Thyroid gland (tissue), 4 donors: ENCODE data around the gene MAD1L1. TPM values are rescaled to one million over a fixed set of nuclear protein-coding genes. Genes with fewer than 3 reads are reported as not detected.

Source experiments
- DNase-seq, 2 donors: peaks; one replicate each; pipeline ENCODE4 v3.0.0-alpha.2; 2019
- H3K27ac ChIP-seq, 3 donors: fragments of 200-600 bp; sonication (generic); 1 replicate in 2 of 3; 2 replicates in 1 of 3; pipeline ENCODE4 v1.5.1; 2016 to 2019; ENCODE audit warnings: mild to moderate bottlenecking in 1 of 3, moderate library complexity in 1 of 3
- H3K27me3 ChIP-seq: fragments of 200-600 bp; sonication (generic); one replicate; pipeline ENCODE4 v1.5.1; 2019
- H3K36me3 ChIP-seq, 2 donors: fragments of 200-600 bp; sonication (generic); one replicate each; pipeline ENCODE4 v1.5.1; 2016 to 2019
- H3K4me1 ChIP-seq, 2 donors: fragments of 200-600 bp; sonication (generic); one replicate each; pipeline ENCODE4 v1.5.1; 2017 to 2019
- H3K4me3 ChIP-seq, 3 donors: fragments of 200-600 bp; sonication (generic); replicated peaks in 1 of 3; 1 replicate in 2 of 3; 2 replicates in 1 of 3; pipeline ENCODE4 v1.5.1; 2016; ENCODE audit warnings: mild to moderate bottlenecking in 1 of 3
- H3K9me3 ChIP-seq: fragments of 200-600 bp; sonication (generic); one replicate; pipeline ENCODE4 v1.5.1; 2017
- CTCF ChIP-seq, 6 experiments: fragments of 200-600 bp in 3 of 6; fragments of 450-650 bp in 3 of 6; sonication (generic) in 3 of 6; IDR thresholded peaks; one replicate each; pipeline ENCODE4 v1.5.1; 2016 to 2019; ENCODE audit warnings: antibody characterized with exemption in 6 of 6, mild to moderate bottlenecking in 2 of 6, inconsistent platforms in 1 of 6, moderate library complexity in 1 of 6
- POLR2A ChIP-seq, 2 donors: fragments of 450-650 bp; IDR thresholded peaks; one replicate each; pipeline ENCODE4 v1.6.1; 2017; ENCODE audit warnings: antibody characterized with exemption in 2 of 2, mild to moderate bottlenecking in 2 of 2, moderate library complexity in 1 of 2
- WGBS, 2 donors: methylation state at CpG; one replicate each; pipeline ENCODE4 v1.1.5; 2017; 5-methylcytosine and 5-hydroxymethylcytosine counted together
- intact Hi-C: fragments of 100-400 bp; cut with DNase I; formaldehyde crosslinking; loops from one replicate; pipeline ENCODE4 v1.15.1; 2023
- total RNA-seq, 4 donors: library from RNA; depleted of rRNA; stranded (reverse); fragments of >200 nt; gene quantifications; one replicate each; pipeline ENCODE4 v1.2.3, GENCODE V29; 2016

Gene MAD1L1
- total RNA-seq, 4 donors from 2014 or later = 27.4 to 38.6 (median 33.9) TPM

DNA sequence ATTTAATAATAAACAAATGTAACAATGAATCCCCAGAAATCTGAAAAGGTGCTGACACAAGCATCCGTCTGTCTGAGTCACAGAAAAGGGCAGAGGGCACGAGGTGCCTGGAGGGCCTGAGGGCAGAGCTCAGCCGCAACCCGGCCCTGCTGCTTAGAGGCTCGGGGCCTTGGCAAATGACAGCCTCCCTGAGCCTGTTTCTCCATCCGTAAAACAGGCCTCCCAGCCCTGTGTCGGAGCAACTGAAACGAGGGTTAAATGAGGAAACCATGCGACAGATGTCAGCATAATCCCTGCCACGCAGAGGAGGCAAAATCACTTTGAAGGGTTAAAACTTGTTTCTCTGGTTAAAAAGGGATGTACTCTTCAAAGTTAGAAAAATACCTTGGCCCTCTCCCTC, 34.2 kb upstream of the MAD1L1 start:
- TF ChIP-seq CTCF (IDR thresholded peaks at IDR 0.05) (no peak), POLR2A (IDR thresholded peaks at IDR 0.05) (no peak)
- no peaks in the 10 kb centered on the region for H3K27me3 ChIP-seq
- intact Hi-C loops = no loop called here
- 71 to 73% methylated on average over 10 of the region's 10 CpGs for whole genome bisulfite sequencing, 2 donors
- no peak overlapping the region for H3K4me3 ChIP-seq
- peaks cover 2 to 5% of the 10 kb centered on the region in 2 donors for H3K36me3 ChIP-seq
- no peak overlapping the region for H3K27ac ChIP-seq
- no peaks in the 10 kb centered on the region for H3K9me3 ChIP-seq
- no peaks in the 10 kb centered on the region for H3K4me1 ChIP-seq
- no peak for DNase-seq

DNA sequence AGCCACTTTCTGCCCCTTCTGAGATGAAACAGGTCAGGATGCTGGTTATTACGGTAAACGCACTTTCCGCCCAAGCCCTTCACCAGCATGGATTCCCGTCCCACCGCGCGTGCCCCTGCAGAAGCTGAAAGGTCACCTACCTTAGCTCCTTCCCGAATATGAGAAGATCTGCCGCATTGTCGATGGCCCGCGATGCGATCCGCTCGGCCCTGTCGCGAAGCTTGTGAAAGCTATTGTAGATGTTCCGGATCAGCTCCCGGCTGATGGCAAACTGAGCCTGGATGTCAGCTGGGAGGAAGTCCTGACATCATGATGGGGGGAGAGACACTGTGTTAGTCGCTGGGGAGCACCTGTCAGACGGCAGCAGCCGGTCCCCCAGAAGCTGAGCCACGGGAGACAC, 31.4 kb upstream of the MAD1L1 start:
- peaks cover 3 to 4% of the 10 kb centered on the region in 2 donors for H3K4me1 ChIP-seq
- intact Hi-C loops = no loop called here
- H3K4me3 ChIP-seq = no peak overlapping the region
- 92 to 97% methylated on average over 23 of the region's 23 CpGs for WGBS, 2 donors
- no peaks in the 10 kb centered on the region for H3K9me3 ChIP-seq
- H3K27ac ChIP-seq = no peak overlapping the region
- TF ChIP-seq POLR2A (IDR thresholded peaks at IDR 0.05) = no peak
- TF ChIP-seq CTCF (IDR thresholded peaks at IDR 0.05) = no peak
- peaks cover 0 to 2% of the 10 kb centered on the region in 2 donors for H3K36me3 ChIP-seq
- H3K27me3 ChIP-seq = no peaks in the 10 kb centered on the region
- no peak for DNase-seq

GRCh38 chr7:2263176-2263575, 30.4 kb upstream of the MAD1L1 start:
- Histone ChIP-seq H3K36me3 (peaks cover 0 to 2% of the 10 kb centered on the region in 2 donors), H3K4me1 (peaks cover 3 to 4% of the 10 kb centered on the region in 2 donors), H3K27ac (no peak overlapping the region), H3K27me3 (no peaks in the 10 kb centered on the region), H3K9me3 (no peaks in the 10 kb centered on the region), H3K4me3 (no peak overlapping the region)
- 95 to 100% methylated on average over 3 to 12 of the region's 18 CpGs for WGBS, 2 donors
- intact Hi-C loops = no loop called here
- no peak for DNase-seq
- TF ChIP-seq POLR2A (IDR thresholded peaks at IDR 0.05) (no peak), CTCF (IDR thresholded peaks at IDR 0.05) (no peak)

DNA sequence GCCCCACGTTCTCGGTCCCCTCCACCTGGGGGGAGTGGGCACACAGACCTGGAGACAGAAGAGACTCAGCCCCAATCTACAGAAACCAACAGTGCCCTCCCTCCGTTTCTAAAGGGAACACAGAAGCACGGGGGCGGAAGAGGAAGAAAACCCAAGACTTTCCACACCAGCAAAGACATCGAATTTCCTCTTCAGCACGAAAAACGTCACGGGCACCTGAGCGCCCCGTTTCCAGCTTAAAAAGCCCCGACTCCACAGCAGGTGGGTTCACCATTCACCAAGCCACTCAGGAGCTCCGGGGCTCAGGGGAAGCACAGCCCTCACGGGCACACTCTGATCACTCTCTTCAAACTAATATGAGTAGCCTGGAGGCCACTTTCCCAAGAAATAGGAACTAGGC, 28.9 kb upstream of the MAD1L1 start:
- Histone ChIP-seq H3K27me3 (no peaks in the 10 kb centered on the region), H3K36me3 (peaks cover 2% of the 10 kb centered on the region in 2 donors), H3K4me1 (peaks cover 3 to 4% of the 10 kb centered on the region in 2 donors), H3K9me3 (no peaks in the 10 kb centered on the region), H3K27ac (no peak overlapping the region), H3K4me3 (no peak overlapping the region)
- 70 to 72% methylated on average over 14 of the region's 14 CpGs for WGBS, 2 donors
- intact Hi-C loops = no loop called here
- TF ChIP-seq POLR2A (IDR thresholded peaks at IDR 0.05) = no peak
- TF ChIP-seq CTCF (IDR thresholded peaks at IDR 0.05) = no peak
- no peak for DNase-seq

- H3K27me3 ChIP-seq = no peaks in the 10 kb centered on the region
- peaks cover 3 to 4% of the 10 kb centered on the region in 2 donors for H3K4me1 ChIP-seq
- peak; percentile 86 to 93 for DNase-seq
- intact Hi-C loops = no loop called here
- peaks cover 8% of the 10 kb centered on the region in 2 donors for H3K36me3 ChIP-seq
- H3K9me3 ChIP-seq = no peaks in the 10 kb centered on the region
- H3K27ac ChIP-seq = no peak overlapping the region
- TF ChIP-seq POLR2A (IDR thresholded peaks at IDR 0.05) (no peak), CTCF (IDR thresholded peaks at IDR 0.05) (no peak)
- WGBS, 2 donors = 36 to 57% methylated on average over 5 of the region's 5 CpGs
- no peak overlapping the region for H3K4me3 ChIP-seq
These were observed 28.1 kb upstream of the MAD1L1 start for GRCh38 chr7:2260820-2261219.
